ENCODE data around the gene SLC39A11. TPM values are rescaled to one million over a fixed set of nuclear protein-coding genes. Genes with fewer than 3 reads are reported as not detected.

The SLC39A11 gene
- polyA plus RNA-seq, 1 of the 3 experiments (the other 2 are of a cell fraction), result 23.5 TPM

- H2AFZ ChIP-seq (ENCODE audit: low read depth), result no peak overlapping the region
- no peak overlapping the region for H3K9ac ChIP-seq
- no peak overlapping the region for H3K4me2 ChIP-seq
- H3K4me3 ChIP-seq (ENCODE audit: low read depth in 2 of 2, low read length in 1 of 2), result no peak overlapping the region
- no peak for DNase-seq
- H4K20me1 ChIP-seq (ENCODE audit: insufficient read depth), result no peaks in the 10 kb centered on the region
- CTCF ChIA-PET, result interaction anchor here (1.0 to 2.3 kb wide), 6 partner anchors 12 to 211 kb away, joined by 3 to 9 read pairs (median 4); no protein-coding TSS in a partner anchor
- no peaks in the 10 kb centered on the region; the same call in 1 of the 2 replicates for H3K79me2 ChIP-seq (ENCODE audit: insufficient read depth)
- no peaks in the 10 kb centered on the region for H3K27me3 ChIP-seq (ENCODE audit: insufficient read depth)
- H3K9me3 ChIP-seq, result no peaks in the 10 kb centered on the region
- no peaks in the 10 kb centered on the region for H3K36me3 ChIP-seq (replicated peaks in 1 of 2; ENCODE audit: control insufficient read depth in 1 of 2, insufficient read depth in 2 of 2, low read length in 1 of 2)
- TF ChIP-seq NFIC (IDR thresholded peaks at IDR 0.05; ENCODE audit: borderline replicate concordance) (no peak), RCOR1 (IDR thresholded peaks at IDR 0.05; ENCODE audit: low read length) (no peak), FOXM1 (IDR thresholded peaks at IDR 0.05; ENCODE audit: low read depth) (no peak), IRF3 (IDR thresholded peaks at IDR 0.05; ENCODE audit: low read depth, low read length) (no peak), GABPA (IDR thresholded peaks at IDR 0.05; ENCODE audit: low read depth) (no peak), REST (IDR thresholded peaks at IDR 0.05; ENCODE audit: low read depth, low read length) (no peak), TCF12 (IDR thresholded peaks at IDR 0.05) (no peak), CHD2 (IDR thresholded peaks at IDR 0.05; ENCODE audit: low read length, partially characterized antibody) (no peak), GATA2 (CRISPR knock-in tag; IDR thresholded peaks at IDR 0.05) (no peak), PBX3 (IDR thresholded peaks at IDR 0.05) (no peak), RXRA (IDR thresholded peaks at IDR 0.05; ENCODE audit: borderline replicate concordance, low read depth) (no peak), ZBTB33 (IDR thresholded peaks at IDR 0.05; ENCODE audit: borderline replicate concordance, low read depth) (no peak), SIN3A (IDR thresholded peaks at IDR 0.05; ENCODE audit: borderline replicate concordance, low read depth, low read length) (no peak), NRF1 (IDR thresholded peaks at IDR 0.05; ENCODE audit: low read depth, low read length) (no peak), USF2 (IDR thresholded peaks at IDR 0.05; ENCODE audit: borderline replicate concordance, low read depth, low read length) (no peak), MAX (IDR thresholded peaks at IDR 0.05; ENCODE audit: low read depth) (no peak), RAD21 (IDR thresholded peaks at IDR 0.05; ENCODE audit: low read length) (no peak), ELF1 (IDR thresholded peaks at IDR 0.05) (no peak), EZH2phosphoT487 (IDR thresholded peaks at IDR 0.05; ENCODE audit: borderline replicate concordance, low read depth) (no peak)
- H3K4me1 ChIP-seq (ENCODE audit: control insufficient read depth in 1 of 2, insufficient read depth in 2 of 2, low read depth in 1 of 2, low read length in 1 of 2), result peaks cover 0 to 4% of the 10 kb centered on the region in 2 experiments; a peak in 2 of 4 replicates
- WGBS (ENCODE audit: low lambda C conversion rate), result 80% methylated on average over 3 of the region's 3 CpGs
- H3F3A ChIP-seq (replicated peaks; ENCODE audit: insufficient read depth), result no peaks in the 10 kb centered on the region
- H3K9me2 ChIP-seq, result no peaks in the 10 kb centered on the region
- no peak overlapping the region for H3K27ac ChIP-seq (ENCODE audit: low read depth in 2 of 2, low read length in 1 of 2)
- POLR2A ChIA-PET, result no interaction called here
Observed at GRCh38 chr17:72938482-72938881, 154.0 kb downstream of the SLC39A11 start.
